Measurements from ENCODE around the gene PHACTR4.
"Not testable (repeated sequence)": the region's sequence is repeated elsewhere in the genome, so short reads cannot be mapped to it uniquely, and the experiment has no call there.

PHACTR4 gene

DNA sequence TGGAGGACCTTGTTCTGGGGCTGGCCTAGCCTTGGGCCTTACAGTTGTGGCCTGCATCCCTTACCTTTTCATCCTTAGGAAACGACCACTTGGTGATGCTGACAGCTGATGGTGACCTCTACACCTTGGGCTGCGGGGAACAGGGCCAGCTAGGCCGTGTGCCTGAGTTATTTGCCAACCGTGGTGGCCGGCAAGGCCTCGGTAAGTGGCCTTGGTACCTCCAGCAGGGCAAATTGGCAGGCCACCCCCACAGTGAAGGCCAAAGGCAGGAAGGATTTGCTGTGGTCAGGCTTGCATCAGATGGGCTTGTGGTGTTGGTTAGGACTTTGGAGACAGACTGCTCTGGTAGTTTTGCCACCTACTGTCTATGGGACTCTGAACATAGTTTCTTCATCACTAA, 165.6 kb downstream of the PHACTR4 start:
- no peak for DNase-seq

DNA sequence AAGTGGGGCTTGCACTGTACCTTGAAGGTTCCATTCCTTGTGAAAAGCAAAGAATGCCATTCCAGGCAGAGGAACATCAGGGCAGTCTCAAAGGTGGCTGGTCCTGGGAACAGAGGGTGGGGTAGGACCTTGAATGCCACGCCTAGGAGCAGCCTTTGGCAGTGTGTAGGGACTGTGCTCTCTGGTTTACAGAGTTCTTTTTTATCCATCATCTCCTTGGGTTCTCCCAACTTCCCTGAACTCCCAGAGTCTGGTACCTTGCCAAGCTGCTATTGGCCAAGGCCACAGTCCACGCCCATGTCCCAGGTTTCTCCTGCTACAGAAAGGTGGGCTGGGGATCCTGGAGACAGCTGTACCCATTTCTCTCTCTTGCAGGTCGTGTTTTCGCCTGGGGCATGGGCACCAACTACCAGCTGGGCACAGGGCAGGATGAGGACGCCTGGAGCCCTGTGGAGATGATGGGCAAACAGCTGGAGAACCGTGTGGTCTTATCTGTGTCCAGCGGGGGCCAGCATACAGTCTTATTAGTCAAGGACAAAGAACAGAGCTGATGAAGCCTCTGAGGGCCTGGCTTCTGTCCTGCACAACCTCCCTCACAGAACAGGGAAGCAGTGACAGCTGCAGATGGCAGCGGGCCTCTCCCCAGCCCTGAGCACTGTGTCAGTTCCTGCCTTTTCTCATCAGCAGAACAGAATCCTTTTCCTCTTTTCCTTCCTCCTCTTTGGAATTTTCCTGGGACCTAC, 168.1 kb downstream of the PHACTR4 start:
- DNase-seq: no peak

DNA sequence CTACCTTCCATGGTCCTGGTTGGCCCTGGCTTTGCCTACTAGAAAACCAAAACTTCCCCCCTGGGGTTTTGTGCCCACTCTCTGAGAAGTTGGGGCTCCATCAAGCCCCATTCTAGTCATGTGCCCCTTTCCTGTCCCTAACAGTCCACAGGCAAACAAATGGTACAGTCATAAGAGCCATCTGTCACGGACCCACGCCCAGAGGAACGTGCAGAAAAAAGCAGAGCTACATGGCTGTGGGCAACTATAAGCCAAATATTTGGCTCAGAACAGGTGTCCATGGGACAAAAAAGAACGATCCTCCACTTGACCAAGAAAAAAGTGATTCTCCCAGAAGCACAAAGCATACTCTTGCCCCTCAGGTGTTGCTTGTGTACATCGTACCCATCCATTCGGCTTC, 168.7 kb downstream of the PHACTR4 start:
- DNase-seq: no peak

DNA sequence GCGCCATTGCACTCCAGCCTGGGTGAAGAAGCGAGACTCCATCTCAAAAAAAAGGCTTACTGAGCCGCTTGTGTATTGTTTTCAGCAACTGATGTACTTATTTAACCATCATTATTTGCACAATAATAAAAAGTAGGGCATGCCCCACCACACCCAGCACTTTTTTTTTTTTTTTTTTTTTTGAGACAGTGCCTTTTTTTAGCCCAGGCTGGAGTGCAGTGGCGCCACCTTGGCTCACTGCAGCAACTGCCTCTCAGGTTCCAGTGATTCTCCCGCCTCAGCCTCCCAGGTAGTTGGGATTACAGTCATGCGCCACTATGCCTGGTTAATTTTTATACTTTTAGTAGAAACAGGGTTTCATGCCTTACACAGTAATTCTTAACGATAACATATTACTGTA, 171.1 kb downstream of the PHACTR4 start:
- no peak for DNase-seq

DNA sequence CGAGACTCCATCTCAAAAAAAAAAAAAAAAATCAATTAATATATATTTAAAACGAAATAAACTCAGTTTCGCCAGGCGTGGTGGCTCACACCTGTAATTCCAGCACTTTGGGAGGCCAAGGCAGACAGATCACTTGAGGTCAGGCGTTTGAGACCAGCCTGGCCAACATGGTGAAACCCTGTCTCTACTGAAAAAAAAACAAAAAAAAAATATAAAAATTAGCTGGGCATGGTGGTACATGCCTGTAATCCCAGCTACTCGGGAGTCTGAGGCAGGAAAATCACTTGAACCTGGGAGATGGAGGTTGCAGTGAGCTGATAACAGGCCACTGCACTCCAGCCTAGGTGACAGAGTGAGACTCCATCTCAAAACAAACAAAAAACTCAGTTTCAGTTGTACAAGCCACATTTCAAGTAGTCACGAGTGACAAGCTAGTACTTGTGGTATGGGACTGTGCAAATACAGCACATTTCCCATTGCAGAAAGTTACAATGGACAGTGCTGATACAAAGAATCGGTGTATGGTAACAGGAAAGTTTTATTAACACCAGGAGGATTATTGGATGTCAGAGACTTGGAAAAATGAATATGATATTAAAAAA, 172.0 kb downstream of the PHACTR4 start:
- not testable (repeated sequence) for DNase-seq

DNA sequence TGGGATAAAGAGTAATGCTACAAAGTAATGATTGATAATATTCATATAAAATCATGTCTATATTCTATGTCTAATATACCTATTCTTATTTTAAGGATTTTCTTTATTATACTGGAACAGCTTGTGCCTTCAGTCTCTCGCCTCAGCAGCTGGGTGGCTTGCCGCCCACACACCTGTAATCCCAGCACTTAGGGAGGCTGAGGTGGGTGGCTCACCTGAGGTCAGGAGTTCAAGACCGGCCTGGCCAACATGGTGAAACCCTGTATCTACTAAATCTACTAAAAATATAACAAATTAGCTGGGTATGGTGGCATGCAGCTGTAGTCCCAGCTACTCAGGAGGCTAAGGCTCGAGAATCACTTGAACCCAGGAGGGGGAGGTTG, 175.7 kb downstream of the PHACTR4 start:
- DNase-seq: no peak

DNA sequence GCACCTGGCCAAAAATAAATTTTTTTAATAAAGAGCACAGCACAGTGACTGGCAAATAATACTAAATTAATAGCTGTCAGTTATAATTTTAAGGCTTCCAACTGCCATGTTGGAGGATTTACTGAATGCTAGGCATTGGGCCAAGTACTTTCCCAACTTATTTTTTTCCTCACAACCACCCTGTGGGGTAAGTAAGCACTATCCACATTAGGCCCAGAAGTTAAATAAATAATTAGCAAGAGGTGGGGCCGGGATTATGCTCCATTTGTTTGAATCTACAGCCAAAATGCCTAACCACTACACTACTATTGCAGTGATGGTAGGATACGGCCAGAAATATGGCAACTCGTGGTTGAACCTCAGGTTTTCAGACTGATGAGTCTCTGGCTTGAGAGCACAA, 178.8 kb downstream of the PHACTR4 start:
- DNase-seq: no peak

All from eye (tissue), 1 donor.